NB4 (cell line): ENCODE data around the gene CLSTN1.

Experiments used
- DNase-seq: peaks from one replicate; pipeline ENCODE4 v3.0.0; 2010; ENCODE audit warnings: low read depth
- H3K4me3 ChIP-seq: one replicate; pipeline ENCODE4 v1.5.1; 2011; ENCODE audit warnings: mild to moderate bottlenecking, low read depth, low read length, moderate library complexity
- CTCF ChIP-seq: IDR thresholded peaks from one replicate; pipeline ENCODE4 v1.5.1; 2012; ENCODE audit warnings: low read depth, low read length
- MAX ChIP-seq: IDR thresholded peaks from 2 replicates; pipeline ENCODE4 v1.6.1; 2011; ENCODE audit warnings: low read depth, low read length
- MYC ChIP-seq: IDR thresholded peaks from 2 replicates; pipeline ENCODE4 v1.6.1; 2011; ENCODE audit warnings: low read depth, low read length
- POLR2A ChIP-seq: IDR thresholded peaks from 2 replicates; pipeline ENCODE4 v1.6.1; 2011; ENCODE audit warnings: mild to moderate bottlenecking; ENCODE audit not compliant: insufficient read length; ENCODE audit errors: extremely low read depth

Gene CLSTN1

DNA sequence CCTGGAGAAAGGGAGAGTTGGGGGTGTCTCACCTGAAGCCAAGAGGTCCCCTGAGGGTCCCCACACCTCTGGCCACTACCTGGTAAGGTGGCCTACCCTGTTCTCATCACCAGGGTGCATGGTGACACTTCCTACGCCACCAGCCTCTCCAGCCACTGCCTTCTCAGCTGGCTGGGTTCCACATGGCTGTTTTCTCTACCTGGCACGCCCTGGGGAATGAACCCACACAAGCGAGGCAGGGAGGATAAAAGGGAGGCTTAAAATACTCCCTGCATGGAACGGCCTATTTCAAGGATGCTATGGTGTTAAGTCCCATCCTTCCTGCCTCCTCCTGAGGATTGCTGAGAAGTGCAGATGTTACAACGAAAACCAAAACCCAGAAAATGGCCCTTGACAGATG, 87.5 kb downstream of the CLSTN1 start:
- no peak for TF ChIP-seq POLR2A
- TF ChIP-seq CTCF = no peak
- no peak for TF ChIP-seq MAX
- TF ChIP-seq MYC = no peak
- no peak overlapping the region for H3K4me3 ChIP-seq
- DNase-seq = no peak

- no peak for DNase-seq
- no peak overlapping the region for H3K4me3 ChIP-seq
- no peak for TF ChIP-seq MYC
- TF ChIP-seq POLR2A = no peak
- no peak for TF ChIP-seq CTCF
- TF ChIP-seq MAX = no peak
Observed at GRCh38 chr1:9735800-9736199, 88.0 kb downstream of the CLSTN1 start.

DNA sequence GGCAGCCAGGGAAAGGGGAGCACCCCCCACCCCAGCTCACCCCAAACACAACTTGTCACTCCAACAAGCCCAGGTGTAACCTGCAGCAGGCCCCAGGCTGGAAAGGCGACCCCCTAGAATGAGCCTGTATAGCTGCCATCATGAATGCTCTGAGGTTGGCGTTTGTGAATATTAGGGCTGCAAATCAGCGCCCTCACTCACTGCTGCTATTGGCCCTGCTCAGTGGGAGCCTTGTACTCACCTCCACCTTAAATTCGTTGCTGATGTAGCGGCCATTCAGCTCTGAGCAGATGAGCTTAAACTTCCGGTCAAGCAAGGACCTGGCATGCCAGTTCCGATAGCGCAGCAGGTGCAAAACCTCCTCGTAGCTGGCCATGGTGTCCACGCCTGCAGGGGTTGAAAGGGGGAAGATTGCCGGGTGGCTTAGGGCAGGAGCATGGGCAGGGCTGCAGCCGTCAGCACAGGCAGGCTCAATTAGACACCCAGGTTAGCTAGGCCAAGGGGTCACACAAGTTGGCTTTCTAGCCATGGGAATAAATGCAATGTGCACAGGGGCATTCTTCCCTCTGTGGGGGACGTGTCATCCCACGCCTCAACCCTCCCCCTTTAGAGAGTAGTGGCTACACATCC, 90.5 kb downstream of the CLSTN1 start:
- DNase-seq = no peak
- TF ChIP-seq CTCF = no peak
- no peak for TF ChIP-seq MYC
- no peak for TF ChIP-seq POLR2A
- TF ChIP-seq MAX = no peak
- H3K4me3 ChIP-seq = no peak overlapping the region

GRCh38 chr1:9732123-9732971, 91.4 kb downstream of the CLSTN1 start:
- TF ChIP-seq POLR2A = no peak
- TF ChIP-seq MYC = no peak
- TF ChIP-seq MAX = no peak
- no peak for TF ChIP-seq CTCF
- DNase-seq = peak; percentile 22
- H3K4me3 ChIP-seq = no peak overlapping the region

GRCh38 chr1:9731561-9731960, 92.2 kb downstream of the CLSTN1 start:
- DNase-seq = no peak
- no peak for TF ChIP-seq MYC
- no peak for TF ChIP-seq POLR2A
- TF ChIP-seq MAX = no peak
- no peak for TF ChIP-seq CTCF

More at GRCh38 chr1:9731561-9731960, 92.2 kb downstream of the CLSTN1 start:
- no peak overlapping the region for H3K4me3 ChIP-seq
